ENCODE results near the gene SYNJ2. TPM values are rescaled to one million over a fixed set of nuclear protein-coding genes. Genes with fewer than 3 reads are reported as not detected.

SYNJ2 gene
- polyA plus RNA-seq, 5 donors: 5.4 to 8.1 (median 6.2) TPM

GRCh38 chr6:158041788-158042187 is 60.1 kb downstream of the SYNJ2 start:
- DNase-seq: no peak

- DNase-seq: no peak
Observed at GRCh38 chr6:158042245-158042798, 60.7 kb downstream of the SYNJ2 start.

- no peak for DNase-seq
Observed at GRCh38 chr6:158043008-158043407, 61.3 kb downstream of the SYNJ2 start.

DNA sequence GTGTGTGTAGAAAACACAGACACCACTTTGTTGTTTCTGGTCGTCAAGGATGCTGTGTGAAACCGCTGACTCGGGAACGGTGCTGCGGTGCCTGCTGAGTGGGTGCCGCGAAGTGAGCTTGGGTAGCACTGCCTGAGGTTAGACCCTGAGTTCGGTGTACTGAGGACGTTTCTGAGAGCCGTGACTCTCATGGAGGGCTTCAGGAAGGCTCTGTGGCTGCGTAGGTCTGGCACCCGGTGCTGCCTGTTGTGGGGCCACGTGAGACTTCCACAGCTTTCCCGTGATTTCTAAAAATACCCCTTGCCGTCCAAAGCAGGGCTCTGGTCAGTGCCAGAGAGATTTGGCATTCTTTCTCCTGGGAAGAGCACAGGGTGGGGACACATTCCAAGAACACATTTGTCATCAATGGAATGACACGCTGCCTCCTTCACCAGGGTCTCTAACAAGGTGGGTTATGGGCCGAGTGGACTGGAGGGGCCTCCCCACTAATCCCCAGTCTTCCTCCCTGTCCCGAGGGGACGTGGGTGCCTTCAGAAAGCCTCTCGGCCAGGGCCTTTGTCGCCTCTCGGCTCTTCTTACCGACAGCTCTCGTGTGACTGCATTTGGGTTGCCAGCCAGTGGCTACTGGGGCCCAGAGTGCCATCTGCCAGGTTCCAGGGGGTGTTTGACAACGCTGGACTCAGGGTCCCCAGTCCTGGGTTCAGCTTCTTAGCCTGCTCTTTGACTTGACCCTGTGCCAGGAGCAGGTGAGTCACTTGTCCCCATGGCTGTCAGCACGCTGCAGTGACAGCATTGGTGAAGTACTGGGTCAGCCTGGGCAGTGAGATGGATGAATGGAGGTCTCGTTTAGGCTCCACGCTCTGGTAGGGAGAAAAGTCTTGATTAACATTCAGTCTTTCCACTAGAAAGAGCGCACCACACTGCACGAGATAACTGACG is 62.2 kb downstream of the SYNJ2 start:
- no peak for DNase-seq

DNA sequence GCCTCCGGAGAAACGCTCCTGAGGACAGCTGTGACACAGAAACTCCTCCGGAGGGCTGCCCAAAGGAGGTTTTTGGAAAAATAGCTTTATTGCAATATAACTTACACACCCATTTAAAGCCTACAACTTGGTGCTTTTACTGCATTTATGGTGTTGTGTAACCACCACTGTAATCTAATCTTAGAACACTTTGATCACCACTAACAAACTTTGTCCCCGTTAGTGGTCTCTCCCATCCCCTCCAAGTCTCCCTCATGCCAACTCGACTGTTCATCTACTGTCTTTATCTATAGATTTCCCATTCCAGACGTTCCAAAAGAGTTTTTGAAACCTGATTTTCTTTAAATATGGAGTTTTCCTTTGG is 62.8 kb downstream of the SYNJ2 start:
- DNase-seq: no peak

DNA sequence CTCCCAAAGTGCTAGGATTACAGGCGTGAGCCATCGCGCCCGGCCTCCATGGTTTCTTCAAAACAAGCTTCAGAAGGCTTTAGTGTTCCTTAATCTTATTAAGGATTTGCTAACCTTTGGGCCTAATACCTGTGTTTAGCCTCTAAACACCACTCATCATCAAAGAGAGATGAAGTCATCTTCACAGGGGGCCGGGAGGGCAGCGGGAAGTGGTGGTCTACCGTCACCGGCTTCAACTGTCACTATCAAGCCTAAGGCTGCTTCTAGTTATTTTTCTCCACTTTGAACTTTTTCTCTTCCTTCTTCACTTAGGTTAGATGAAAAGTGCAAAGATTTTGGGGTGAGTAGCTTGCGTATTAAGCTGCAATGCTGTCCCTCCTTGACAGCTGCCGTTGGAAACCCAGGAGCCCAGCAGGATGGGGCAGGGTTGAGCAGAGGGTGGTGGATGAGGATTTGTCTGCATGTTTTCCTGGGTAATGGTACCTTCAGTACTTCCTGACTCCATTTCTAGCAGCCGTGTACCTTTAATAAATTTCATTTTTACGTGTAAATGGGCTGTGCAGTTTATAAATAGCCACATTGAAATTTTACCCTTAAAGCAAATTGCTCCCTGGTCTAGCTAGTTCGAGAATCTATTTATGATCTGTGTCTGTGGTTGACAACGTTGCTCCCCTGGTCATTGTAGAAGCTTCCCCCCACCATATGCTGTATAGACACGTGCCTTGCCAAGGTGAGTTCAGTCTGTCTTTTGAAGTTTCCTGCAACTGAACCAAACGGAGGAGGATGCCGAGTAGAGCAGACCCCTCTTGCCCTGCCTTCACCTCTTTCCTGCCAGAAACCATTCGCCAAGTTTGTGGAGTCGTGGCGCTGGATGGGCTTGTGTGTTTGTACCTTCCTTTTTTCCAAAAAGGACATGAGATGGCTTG is 64.8 kb downstream of the SYNJ2 start:
- no peak for DNase-seq

DNA sequence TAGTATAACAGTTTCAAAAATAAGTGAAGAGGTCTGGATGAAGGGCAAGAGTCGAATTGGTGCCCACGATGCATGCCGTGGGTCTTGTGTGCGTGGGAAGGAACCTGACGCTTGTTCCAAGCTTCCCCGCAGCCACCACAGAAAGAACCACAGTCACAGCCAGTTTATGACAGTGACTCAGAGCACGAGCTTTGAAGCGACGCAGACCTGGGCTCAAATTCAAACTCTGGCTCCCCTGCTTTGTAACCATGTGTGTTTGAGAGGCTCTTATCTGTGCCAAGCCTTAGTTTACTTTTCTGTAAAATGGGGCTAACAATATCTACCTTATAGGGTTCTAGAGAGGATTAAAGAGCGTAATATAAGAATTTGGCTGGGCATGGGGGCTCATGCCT is 65.5 kb downstream of the SYNJ2 start:
- DNase-seq: no peak

- no peak for DNase-seq
Observed at GRCh38 chr6:158047563-158048323, 66.1 kb downstream of the SYNJ2 start.

- no peak for DNase-seq
Observed at GRCh38 chr6:158048589-158048988, 66.9 kb downstream of the SYNJ2 start.

- no peak for DNase-seq
Observed at GRCh38 chr6:158049055-158050028, 67.7 kb downstream of the SYNJ2 start.

- no peak for DNase-seq
Observed at GRCh38 chr6:158050107-158050735, 68.6 kb downstream of the SYNJ2 start.

DNA sequence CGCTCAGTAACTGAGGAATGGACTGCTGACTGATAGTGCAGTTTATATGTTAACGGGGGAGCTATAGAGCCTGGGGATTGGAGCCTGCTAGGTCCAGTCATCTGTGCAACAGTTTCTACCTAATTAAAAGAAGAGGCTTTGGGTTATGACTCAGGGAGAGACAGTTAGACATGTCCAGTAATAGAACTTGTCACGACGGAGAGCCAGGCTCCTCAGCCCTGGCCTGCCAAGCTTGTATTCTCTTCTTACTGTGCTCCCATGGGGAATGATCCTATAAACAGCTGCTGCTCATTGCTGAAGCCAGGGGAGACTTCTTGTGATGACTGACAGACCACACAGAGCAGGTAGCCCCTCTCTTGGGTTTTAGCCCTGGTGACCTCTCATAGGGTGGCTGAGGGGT is 69.3 kb downstream of the SYNJ2 start:
- no peak for DNase-seq

GRCh38 chr6:158051968-158052367 is 70.3 kb downstream of the SYNJ2 start:
- no peak for DNase-seq

DNA sequence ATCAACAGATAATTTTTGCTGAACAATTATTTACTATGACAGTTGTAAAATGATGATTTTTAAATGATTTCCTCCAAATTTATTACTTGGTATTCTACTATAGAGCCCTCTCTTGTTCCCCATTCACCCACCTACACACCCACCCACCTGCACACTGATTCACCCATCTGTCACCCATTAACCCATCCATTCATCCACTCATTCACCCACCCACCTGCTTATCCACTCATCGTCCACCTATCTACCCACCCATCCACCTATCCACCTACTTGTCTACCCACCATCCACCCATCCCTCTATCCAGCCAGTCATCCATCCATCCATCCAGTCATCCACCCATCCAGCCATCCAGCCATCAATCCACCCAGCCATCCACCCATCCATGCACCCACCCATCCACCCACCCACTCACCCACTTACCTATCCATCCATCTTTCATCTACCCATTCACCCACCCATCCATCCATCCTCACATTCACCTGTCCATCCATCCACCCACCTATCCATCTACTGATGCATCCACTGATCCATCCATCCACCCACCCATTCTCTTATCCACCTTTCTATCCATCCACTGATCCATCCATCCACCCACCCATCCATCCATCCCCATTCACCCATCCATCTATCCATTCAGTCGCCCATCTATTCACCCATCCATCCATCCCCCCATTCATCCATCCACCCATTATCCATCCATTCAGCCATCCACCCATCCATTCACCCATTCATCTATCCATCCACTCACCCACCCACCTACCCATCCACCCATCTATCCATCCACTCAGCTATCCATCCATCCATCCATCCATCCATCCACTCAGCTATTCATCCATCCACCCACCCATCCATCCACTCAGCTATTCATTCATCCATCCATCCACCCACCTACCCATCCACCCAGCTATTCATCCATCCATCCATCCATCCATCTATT is 72.0 kb downstream of the SYNJ2 start:
- no peak for DNase-seq

DNA sequence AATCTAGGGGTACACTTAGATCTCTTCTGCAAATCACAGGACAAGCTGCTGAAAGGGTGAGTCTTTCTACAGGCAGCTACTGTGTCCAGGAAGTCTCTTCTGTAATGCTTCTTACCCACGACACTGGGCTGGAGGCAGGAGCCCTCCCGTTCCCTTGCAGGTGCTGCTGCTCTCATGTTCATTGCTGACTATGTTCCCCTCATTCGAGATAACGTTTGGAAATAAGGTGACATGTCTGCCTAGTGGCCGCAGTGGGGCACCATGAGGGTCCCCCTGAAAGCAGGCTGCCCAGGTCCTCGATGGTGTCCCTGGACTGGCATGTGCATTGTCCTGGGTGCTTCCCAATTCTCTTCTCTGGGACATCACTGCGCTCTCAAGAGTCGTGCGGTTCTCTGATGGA is 74.7 kb downstream of the SYNJ2 start:
- no peak for DNase-seq

DNA sequence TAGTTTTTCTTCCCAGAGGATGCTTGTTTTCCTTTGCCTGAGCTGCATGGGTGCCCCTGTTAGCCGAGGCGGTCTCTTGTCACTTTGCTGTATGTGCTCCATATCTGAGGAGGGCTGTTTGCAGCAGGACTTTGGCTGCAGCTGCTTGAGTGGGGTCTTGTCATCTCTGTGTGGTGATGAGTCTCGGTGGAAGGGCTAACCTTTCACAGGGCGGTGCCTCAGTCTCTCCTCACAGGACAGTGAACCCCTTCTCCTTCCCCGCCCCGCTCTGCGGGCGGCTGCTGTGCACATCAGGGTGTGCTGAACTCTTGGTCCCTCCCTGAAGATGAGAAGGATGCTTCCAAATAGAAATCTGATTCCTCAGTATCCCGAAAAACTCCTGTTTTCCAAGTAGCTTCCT is 75.1 kb downstream of the SYNJ2 start:
- DNase-seq: no peak

GRCh38 chr6:158057213-158057987 is 75.7 kb downstream of the SYNJ2 start:
- no peak for DNase-seq

- peak in 1 of 2 donors; percentile 43 for DNase-seq
Observed at GRCh38 chr6:158058171-158058651, 76.5 kb downstream of the SYNJ2 start.
